HG02571 (cell line): Measurements from ENCODE around the gene UROC1.
"Not testable (repeated sequence)": the region's sequence is repeated elsewhere in the genome, so short reads cannot be mapped to it uniquely, and the experiment has no call there.

Source experiments
- ATAC-seq: cut with Tn5 transposase; IDR thresholded peaks from one replicate; pipeline ENCODE4 v1.9.1; 2021; ENCODE audit warnings: mild to moderate bottlenecking, moderate library complexity; ENCODE audit not compliant: unreplicated experiment

Gene UROC1

DNA sequence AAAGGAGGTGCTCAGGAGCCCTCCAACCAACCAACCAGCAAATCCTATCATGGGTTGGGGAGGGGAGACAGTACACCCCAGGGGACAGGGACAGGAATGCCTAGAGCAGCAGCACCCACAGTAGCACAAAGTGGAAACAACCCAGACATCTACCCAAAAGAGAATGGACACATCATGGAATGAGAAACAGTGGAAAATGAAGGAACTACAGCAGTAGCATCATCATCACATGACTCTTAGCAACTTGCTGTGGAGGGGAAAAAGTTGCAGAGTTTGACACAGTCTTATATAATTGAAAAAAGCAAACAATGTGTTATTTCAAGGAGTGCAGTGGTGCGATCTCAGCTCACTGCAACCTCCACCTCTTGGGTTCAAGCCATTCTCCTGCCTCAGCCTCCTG, 30.1 kb upstream of the UROC1 start:
- ATAC-seq: no peak

DNA sequence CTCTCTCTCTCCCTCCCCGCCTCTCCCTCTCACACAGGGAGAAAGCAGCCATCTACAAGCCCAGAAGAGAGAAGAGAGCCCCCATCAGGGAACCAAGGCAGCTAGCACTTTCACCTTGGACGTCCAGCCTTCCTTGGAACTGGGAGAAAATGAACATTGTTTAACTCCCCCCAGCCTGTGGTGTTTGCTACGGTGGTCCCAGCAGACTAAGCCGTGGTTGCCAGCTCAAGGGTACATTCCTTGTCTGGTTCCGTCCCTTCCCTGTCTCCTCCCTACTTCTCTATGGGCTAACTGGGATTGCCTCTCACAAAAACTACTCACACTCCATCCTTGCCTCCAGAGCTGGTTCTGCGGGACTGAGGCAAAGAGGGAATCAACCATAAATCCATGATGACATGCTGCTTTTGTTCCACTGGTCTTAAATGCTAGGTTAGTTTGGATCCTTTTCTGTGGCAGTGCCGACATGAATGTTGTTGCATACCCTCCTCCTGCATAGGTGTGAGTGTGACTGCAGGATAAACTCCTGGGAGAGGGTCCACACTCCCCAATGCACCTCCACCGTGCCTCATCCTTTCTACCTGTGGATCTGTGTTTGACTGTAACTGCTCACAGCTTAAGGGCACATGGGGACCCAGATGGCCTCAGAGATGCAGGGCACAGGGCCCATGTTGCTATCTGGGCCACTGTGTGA, 29.1 kb upstream of the UROC1 start:
- ATAC-seq: no peak

DNA sequence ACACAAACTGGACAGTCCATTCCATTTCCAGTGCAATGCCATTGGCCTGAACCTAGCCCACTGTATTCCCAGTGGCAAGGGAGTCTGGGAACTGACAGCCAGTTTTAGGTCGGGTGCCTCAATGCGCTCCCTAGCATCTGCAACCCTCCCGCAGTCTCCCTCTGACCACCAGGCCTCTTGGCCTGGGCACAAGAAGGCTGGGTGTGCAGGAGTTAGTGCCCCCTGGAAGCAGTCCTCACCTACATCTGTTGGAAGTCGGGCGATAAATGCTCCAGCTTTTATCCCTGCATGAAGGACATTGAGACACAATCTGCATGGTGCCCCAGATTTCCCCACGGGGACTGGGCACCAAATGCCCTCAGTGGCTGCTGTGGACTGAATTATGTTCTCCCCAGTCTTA, 28.4 kb upstream of the UROC1 start:
- no peak for ATAC-seq

DNA sequence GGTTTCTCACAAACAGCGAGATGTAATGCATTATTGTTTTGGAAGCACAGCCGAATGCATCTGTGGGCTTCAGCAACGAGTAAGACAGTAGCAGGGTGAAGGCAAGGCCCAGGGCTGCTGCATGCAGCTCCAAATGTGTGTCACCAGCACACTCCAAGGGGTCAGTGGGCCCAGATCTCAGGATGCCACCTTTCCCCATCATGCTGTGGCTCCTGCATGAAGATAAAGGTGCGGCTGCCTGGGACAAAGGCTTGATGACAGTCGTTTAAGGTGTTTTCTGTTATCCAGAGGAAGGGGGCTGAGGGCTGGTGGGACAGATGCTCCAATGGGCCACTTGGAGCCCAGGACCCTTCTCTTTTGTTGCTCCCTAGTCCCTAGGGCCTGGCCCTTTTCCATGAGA, 28.0 kb upstream of the UROC1 start:
- ATAC-seq: no peak

- ATAC-seq: no peak
Observed at GRCh38 chr3:126544596-126545281, 27.2 kb upstream of the UROC1 start.

DNA sequence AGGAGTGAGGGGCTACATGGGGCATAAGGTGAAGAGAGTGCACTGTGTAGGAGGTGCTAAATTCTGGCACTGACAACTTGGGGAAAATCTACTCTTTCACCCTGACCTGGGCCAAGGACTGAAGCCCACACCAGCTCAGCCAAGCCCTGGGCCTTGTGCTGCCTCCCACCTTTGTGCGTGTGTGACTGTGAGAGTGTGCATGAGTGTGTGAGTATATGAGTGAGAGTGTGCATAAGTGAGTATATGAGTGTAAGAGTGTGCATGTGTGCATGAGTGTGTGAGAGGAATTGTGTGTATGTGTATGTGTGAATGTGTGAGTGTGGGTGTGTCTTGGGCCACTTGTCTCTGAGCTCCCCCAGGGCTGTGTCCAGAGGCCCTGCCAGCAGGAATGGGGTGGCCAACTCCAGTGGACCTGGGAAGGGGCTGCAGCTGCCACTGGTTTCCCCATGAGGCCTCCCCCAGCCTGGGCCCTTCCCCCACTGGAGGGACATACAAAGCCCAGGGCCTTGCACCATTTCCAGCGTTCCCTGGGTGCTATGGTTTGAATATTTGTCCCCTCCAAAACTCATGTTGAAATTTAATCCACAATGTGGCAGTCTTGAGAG, 26.0 kb upstream of the UROC1 start:
- no peak for ATAC-seq

GRCh38 chr3:126542340-126543241, 25.0 kb upstream of the UROC1 start:
- ATAC-seq: no peak

GRCh38 chr3:126541628-126542339, 24.2 kb upstream of the UROC1 start:
- no peak for ATAC-seq

DNA sequence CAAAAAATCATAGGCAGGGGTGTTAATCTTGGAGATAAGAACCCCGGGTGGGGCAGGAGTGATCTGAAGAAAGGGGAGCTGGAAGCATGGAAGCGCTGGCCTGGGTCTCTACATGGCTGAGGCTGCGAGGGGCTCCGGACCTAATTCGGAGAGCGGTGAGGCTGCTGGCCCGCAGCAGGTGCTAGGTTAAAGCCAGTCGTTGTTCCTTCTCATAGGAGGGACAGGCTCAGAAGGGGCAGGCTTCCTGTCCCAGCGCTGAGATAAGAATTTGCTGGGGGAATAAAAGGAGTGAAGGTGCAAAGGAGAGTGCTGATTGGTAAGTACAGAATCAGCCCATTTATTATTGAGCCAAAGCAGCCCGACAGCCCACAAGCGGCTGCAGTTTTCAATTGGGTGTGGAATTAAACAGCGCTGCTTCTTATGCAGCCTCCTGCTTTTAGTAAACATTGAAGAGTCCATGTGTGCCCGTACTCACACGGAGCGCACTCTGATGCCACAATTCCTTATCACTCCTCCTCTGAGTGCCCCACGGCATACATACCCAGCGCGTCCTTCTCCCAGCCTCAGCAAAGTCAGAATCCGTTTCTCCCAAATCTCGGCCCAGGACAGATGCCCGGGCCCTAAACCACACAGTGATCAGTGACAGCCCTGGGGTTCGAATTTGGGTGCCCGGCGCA, 23.5 kb upstream of the UROC1 start:
- no peak for ATAC-seq

- ATAC-seq: no peak
Observed at GRCh38 chr3:126540342-126540849, 22.8 kb upstream of the UROC1 start.

GRCh38 chr3:126539558-126540250, 22.1 kb upstream of the UROC1 start:
- ATAC-seq: no peak

DNA sequence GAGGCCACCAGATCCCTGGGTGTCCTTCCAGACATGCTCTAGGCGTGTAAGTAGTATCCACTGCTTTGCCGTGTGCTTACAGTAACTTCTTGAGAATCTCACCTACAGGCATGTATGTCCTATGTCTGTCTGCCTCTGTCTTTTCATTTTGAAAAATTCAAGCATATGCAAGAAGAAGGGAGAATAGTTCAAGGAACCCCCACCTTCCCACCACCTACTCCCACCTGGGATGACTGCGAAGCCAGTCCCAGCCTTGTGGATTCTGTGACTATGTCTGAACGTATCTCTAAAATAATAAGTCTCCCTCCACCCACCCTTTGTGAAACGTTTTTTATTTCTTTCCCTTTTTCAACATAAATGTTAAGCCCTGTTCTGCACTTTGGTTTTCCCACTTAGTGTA, 21.4 kb upstream of the UROC1 start:
- ATAC-seq: no peak

DNA sequence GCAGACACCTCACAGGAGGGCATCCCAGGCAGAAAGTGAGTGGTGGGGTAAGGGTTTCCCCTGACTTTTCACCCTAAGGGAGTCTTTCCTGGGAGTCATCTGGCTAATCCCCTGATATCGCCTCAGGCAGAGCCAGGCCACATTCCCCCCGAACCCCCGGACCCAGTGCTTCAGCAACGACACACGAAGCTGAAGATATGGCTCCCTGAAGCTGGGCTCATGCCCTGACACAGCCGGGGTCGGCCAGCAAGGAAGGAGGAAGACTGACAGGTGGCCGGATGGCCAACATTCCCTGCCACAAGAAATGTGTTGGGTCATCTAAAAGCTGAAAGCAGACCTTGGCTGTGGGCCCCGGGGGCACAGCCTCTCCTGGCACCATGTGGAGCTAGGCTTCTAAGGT, 20.7 kb upstream of the UROC1 start:
- ATAC-seq: no peak

DNA sequence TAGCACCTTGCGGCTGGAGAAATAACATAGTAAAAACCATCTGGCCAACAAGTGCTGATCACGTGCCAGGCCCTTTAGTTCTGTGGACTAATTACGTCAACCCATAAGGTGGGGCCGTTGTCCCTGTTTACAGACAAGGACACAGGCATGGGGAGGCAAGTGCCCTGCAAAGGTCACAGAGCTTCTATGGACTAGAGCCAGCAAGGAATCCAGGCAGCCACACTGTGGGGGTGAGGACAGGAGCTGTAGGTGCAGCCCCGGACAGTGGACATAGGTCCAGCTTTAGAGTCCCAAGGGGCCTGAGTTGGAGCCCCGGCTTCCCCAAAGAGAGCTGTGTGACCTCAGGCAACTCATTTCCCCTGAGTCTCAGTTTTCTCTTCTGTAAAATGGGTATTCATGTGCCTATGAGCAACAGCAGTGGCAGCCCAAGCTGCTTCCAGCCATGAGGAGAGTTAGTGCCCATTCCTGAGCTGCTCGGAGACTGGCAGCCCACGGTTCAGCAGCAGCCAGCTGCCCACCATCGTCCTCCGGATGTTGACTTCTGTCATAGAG, 20.2 kb upstream of the UROC1 start:
- no peak for ATAC-seq

DNA sequence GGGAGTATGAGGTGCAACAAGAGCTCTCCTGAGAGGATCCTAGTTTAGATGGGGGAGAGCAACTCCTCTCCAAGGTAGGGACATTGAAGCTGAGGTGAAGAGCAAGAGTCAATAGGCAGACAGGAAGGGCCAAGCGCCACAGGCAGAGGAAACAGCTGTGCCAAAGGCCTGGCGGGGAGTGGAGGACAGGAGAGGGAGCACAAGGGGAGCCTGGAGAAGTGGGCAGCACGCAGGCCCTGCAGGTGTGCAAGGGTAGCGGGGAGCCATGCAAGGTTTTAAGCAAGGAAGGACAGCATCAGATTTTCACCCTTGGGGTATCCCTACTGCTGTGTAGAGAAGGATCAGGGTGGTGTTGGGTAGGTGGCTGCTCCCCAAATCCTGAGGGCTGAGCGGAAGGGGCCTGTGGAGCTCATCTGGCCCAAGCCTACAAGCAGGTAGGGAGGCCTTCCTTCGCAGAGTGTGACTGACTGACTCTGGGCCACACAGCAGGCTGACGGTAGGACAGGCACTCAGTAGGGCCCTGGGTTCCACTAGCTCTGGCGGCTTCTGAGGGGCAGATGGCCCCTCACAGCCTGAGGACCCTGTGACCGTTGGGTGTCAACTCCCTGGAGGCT, 19.6 kb upstream of the UROC1 start:
- ATAC-seq: no peak

- no peak for ATAC-seq
Observed at GRCh38 chr3:126536126-126536525, 18.6 kb upstream of the UROC1 start.

DNA sequence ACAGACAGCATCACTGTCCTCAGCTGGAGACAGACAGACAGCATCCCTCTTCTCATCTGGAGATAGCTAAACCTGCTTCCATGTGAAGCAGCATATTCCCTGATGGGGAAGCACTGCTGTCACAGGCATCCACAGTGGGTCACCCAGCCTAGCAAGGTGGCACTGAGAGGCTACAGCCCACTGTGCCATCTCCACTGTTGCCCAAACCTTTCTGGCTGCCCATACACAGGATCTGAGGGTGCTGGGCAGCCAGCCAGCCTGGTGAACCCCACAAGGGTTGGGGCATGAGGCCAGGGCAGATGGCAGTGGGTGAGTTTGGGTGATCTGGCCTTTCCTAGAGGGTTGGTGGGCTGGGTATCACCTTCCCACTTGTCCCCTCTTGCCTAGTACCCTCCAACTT, 18.1 kb upstream of the UROC1 start:
- no peak for ATAC-seq

- ATAC-seq: not testable (repeated sequence)
Observed at GRCh38 chr3:126534716-126535115, 17.1 kb upstream of the UROC1 start.

- ATAC-seq: no peak
Observed at GRCh38 chr3:126533506-126533905, 15.9 kb upstream of the UROC1 start.
